ENCODE results near the gene CHRNA3.

The CHRNA3 gene

GRCh38 chr15:78605201-78605600 is 15.6 kb downstream of the CHRNA3 start:
- Histone ChIP-seq H4K20me1 (ENCODE audit: control insufficient read depth, insufficient read depth, low read depth, low read length) (no peaks in the 10 kb centered on the region), H3K27ac (ENCODE audit: low read depth, low read length) (no peak overlapping the region), H3K9me2 (replicated peaks; ENCODE audit: control insufficient read depth, low read length) (no peaks in the 10 kb centered on the region), H3K79me2 (ENCODE audit: control insufficient read depth, low read length) (no peaks in the 10 kb centered on the region), H3K4me2 (ENCODE audit: low read length) (no peak overlapping the region), H3F3A (ENCODE audit: control insufficient read depth, insufficient read depth) (no peaks in the 10 kb centered on the region), H3K36me3 (ENCODE audit: control insufficient read depth, low read length) (no peaks in the 10 kb centered on the region), H3K4me1 (ENCODE audit: control insufficient read depth, low read length) (no peaks in the 10 kb centered on the region), H3K27me3 (ENCODE audit: control insufficient read depth, low read length) (no peaks in the 10 kb centered on the region), H3K9me3 (ENCODE audit: control insufficient read depth, insufficient read depth, low read length) (no peaks in the 10 kb centered on the region), H3K4me3 (ENCODE audit: low read length) (no peak overlapping the region)
- TF ChIP-seq EZH2phosphoT487 (IDR thresholded peaks at IDR 0.05; ENCODE audit: borderline replicate concordance, low read length) (no peak), CTCF (IDR thresholded peaks at IDR 0.05; ENCODE audit: low read depth, low read length, poor library complexity, severe bottlenecking) (no peak)

GRCh38 chr15:78604420-78604819 is 16.4 kb downstream of the CHRNA3 start:
- Histone ChIP-seq H3K27me3 (ENCODE audit: control insufficient read depth, low read length) (no peaks in the 10 kb centered on the region), H3K27ac (ENCODE audit: low read depth, low read length) (no peak overlapping the region), H3F3A (ENCODE audit: control insufficient read depth, insufficient read depth) (no peaks in the 10 kb centered on the region), H3K4me3 (ENCODE audit: low read length) (no peak overlapping the region), H4K20me1 (ENCODE audit: control insufficient read depth, insufficient read depth, low read depth, low read length) (no peaks in the 10 kb centered on the region), H3K36me3 (ENCODE audit: control insufficient read depth, low read length) (no peaks in the 10 kb centered on the region), H3K9me3 (ENCODE audit: control insufficient read depth, insufficient read depth, low read length) (no peaks in the 10 kb centered on the region), H3K9me2 (replicated peaks; ENCODE audit: control insufficient read depth, low read length) (no peaks in the 10 kb centered on the region), H3K4me1 (ENCODE audit: control insufficient read depth, low read length) (no peaks in the 10 kb centered on the region), H3K4me2 (ENCODE audit: low read length) (no peak overlapping the region), H3K79me2 (ENCODE audit: control insufficient read depth, low read length) (no peaks in the 10 kb centered on the region)
- TF ChIP-seq CTCF (IDR thresholded peaks at IDR 0.05; ENCODE audit: low read depth, low read length, poor library complexity, severe bottlenecking) (no peak), EZH2phosphoT487 (IDR thresholded peaks at IDR 0.05; ENCODE audit: borderline replicate concordance, low read length) (no peak)

- Histone ChIP-seq H3K79me2 (ENCODE audit: control insufficient read depth, low read length) (no peaks in the 10 kb centered on the region), H3K9me2 (replicated peaks; ENCODE audit: control insufficient read depth, low read length) (no peaks in the 10 kb centered on the region), H3K4me2 (ENCODE audit: low read length) (no peak overlapping the region), H3K9me3 (ENCODE audit: control insufficient read depth, insufficient read depth, low read length) (no peaks in the 10 kb centered on the region), H3K27ac (ENCODE audit: low read depth, low read length) (no peak overlapping the region), H3K4me3 (ENCODE audit: low read length) (no peak overlapping the region), H4K20me1 (ENCODE audit: control insufficient read depth, insufficient read depth, low read depth, low read length) (no peaks in the 10 kb centered on the region), H3K27me3 (ENCODE audit: control insufficient read depth, low read length) (no peaks in the 10 kb centered on the region), H3K36me3 (ENCODE audit: control insufficient read depth, low read length) (no peaks in the 10 kb centered on the region), H3K4me1 (ENCODE audit: control insufficient read depth, low read length) (no peaks in the 10 kb centered on the region), H3F3A (ENCODE audit: control insufficient read depth, insufficient read depth) (no peaks in the 10 kb centered on the region)
- TF ChIP-seq CTCF (IDR thresholded peaks at IDR 0.05; ENCODE audit: low read depth, low read length, poor library complexity, severe bottlenecking): no peak
- no peak for TF ChIP-seq EZH2phosphoT487 (IDR thresholded peaks at IDR 0.05; ENCODE audit: borderline replicate concordance, low read length)
Observed at GRCh38 chr15:78603467-78603866, 17.3 kb downstream of the CHRNA3 start.

- Histone ChIP-seq H3K27me3 (ENCODE audit: control insufficient read depth, low read length) (no peaks in the 10 kb centered on the region), H3K36me3 (ENCODE audit: control insufficient read depth, low read length) (no peaks in the 10 kb centered on the region), H3K9me2 (replicated peaks; ENCODE audit: control insufficient read depth, low read length) (no peaks in the 10 kb centered on the region), H3F3A (ENCODE audit: control insufficient read depth, insufficient read depth) (no peaks in the 10 kb centered on the region), H4K20me1 (ENCODE audit: control insufficient read depth, insufficient read depth, low read depth, low read length) (no peaks in the 10 kb centered on the region), H3K4me1 (ENCODE audit: control insufficient read depth, low read length) (no peaks in the 10 kb centered on the region), H3K79me2 (ENCODE audit: control insufficient read depth, low read length) (no peaks in the 10 kb centered on the region), H3K4me2 (ENCODE audit: low read length) (no peak overlapping the region), H3K27ac (ENCODE audit: low read depth, low read length) (no peak overlapping the region), H3K4me3 (ENCODE audit: low read length) (no peak overlapping the region), H3K9me3 (ENCODE audit: control insufficient read depth, insufficient read depth, low read length) (no peaks in the 10 kb centered on the region)
- TF ChIP-seq EZH2phosphoT487 (IDR thresholded peaks at IDR 0.05; ENCODE audit: borderline replicate concordance, low read length) (no peak), CTCF (IDR thresholded peaks at IDR 0.05; ENCODE audit: low read depth, low read length, poor library complexity, severe bottlenecking) (no peak)
Observed at GRCh38 chr15:78599189-78599588, 21.6 kb downstream of the CHRNA3 start.
